ENCODE data around the gene CLEC16A.

Gene CLEC16A

DNA sequence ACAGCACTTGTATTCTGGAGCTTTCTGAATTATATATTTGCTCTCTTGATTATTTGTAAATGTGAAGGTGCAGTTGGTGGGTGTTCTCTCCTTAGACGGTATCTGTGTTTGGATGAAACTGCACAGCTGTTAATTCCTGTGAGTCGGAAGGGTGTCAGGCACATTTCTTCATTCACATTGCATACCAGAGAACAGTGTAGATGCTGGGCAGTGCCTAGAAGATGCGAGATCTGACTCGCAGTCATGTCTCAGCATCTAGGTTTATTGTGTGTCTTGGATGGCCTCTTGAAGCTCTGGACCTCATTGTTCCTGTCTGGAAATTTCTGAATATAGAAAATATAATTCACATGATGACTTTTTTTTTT is 61.2 kb downstream of the CLEC16A start:
- peak; percentile 41 for DNase-seq (ENCODE audit: low spot score)
- H3K27ac ChIP-seq: peak overlapping the region; percentile 78
- CTCF ChIA-PET: interaction anchor here (0.7 kb wide), 1 partner anchor 30 kb away, joined by 4 read pairs; no protein-coding TSS in a partner anchor
- POLR2A ChIA-PET (ENCODE audit: low non-redundant PET): no interaction called here
- TF ChIP-seq CTCF (conservative IDR thresholded peaks at IDR 0.05; ENCODE audit: low read depth): no peak

GRCh38 chr16:11006656-11007055 is 62.3 kb downstream of the CLEC16A start:
- no peak for TF ChIP-seq CTCF (conservative IDR thresholded peaks at IDR 0.05; ENCODE audit: low read depth)
- POLR2A ChIA-PET (ENCODE audit: low non-redundant PET): no interaction called here
- CTCF ChIA-PET: interaction anchor here (0.6 kb wide), 1 partner anchor 966 kb away, joined by 3 read pairs; no protein-coding TSS in a partner anchor
- DNase-seq (ENCODE audit: low spot score): no peak
- no peak overlapping the region for H3K27ac ChIP-seq

GRCh38 chr16:11007714-11008280 is 63.4 kb downstream of the CLEC16A start:
- TF ChIP-seq CTCF (conservative IDR thresholded peaks at IDR 0.05; ENCODE audit: low read depth): no peak
- no peak for DNase-seq (ENCODE audit: low spot score)
- H3K27ac ChIP-seq: no peak overlapping the region
- ChIA-PET CTCF (no interaction called here), POLR2A (ENCODE audit: low non-redundant PET) (no interaction called here)

DNA sequence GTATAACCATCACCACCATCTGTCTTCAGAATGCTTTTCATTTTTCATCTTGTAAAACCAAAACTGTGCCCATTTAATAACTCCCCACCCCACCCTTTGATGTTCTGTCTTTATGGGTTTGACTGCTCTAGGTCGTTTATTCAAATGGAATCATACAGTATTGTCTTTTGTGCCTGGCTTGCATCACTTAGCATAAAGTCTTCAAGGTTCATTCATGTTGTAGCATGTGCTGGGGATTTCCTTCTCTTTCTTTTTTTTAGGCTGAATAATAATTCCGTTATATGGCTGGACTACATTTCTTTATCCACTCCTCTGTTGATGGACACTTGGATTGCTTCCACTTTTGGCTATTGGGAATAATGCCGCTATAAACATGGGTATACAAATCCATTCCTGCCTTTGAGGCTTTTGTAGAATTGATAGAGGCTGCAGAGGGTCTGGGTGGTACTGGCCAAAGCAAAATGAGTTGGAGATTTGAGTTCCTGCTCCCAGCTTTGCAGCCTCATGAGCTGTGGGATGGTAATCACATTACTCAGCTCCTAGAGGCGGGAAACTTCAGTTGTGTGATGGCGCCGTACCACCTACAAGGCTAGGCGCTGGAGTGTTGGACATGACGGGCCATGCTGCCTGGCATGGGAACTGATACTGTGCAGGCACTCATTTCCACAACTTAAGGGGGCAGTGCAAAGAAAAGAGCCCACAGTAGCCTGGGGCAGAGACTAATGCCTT is 64.8 kb downstream of the CLEC16A start:
- ChIA-PET POLR2A (ENCODE audit: low non-redundant PET) (no interaction called here), CTCF (interaction anchor here (0.6 kb wide), 1 partner anchor 40 kb away, joined by 4 read pairs; no protein-coding TSS in a partner anchor)
- H3K27ac ChIP-seq: peak overlapping the region; percentile 74
- TF ChIP-seq CTCF (conservative IDR thresholded peaks at IDR 0.05; ENCODE audit: low read depth): no peak
- no peak for DNase-seq (ENCODE audit: low spot score)

DNA sequence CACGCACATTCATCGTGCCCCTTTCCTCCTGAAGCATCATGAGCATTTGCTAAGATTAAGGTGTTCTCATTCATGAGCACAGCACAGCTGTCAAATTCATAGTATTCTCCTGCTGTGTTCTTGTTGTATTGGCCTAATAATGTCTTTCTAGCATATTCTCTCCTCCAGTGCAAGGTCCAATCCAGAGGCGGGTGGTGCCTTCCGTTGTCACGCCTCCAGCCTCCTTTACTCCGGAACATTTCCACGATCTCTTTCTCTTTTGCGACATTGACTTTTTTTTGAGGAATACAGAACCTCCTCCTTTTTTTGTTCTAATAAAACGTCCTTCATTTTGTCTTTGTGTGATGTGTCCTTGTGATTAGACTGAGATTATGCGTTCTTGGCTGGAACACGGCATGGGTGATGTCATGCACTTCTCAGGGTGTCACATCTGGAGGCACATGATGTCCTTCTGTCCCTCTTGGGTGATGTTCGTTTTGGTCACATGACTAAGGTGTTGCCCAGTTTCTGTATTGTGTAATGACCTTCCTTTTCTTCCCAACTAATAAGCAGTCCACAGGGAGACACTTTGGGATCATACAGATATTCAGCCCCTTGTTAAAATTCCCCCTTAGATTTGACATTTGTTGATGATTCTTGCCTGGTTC is 66.3 kb downstream of the CLEC16A start:
- H3K27ac ChIP-seq: no peak overlapping the region
- CTCF ChIA-PET: no interaction called here
- no peak for TF ChIP-seq CTCF (conservative IDR thresholded peaks at IDR 0.05; ENCODE audit: low read depth)
- POLR2A ChIA-PET (ENCODE audit: low non-redundant PET): interaction anchor here (0.5 kb wide), 1 partner anchor 242 kb away, joined by 3 read pairs; no protein-coding TSS in a partner anchor
- DNase-seq (ENCODE audit: low spot score): no peak

DNA sequence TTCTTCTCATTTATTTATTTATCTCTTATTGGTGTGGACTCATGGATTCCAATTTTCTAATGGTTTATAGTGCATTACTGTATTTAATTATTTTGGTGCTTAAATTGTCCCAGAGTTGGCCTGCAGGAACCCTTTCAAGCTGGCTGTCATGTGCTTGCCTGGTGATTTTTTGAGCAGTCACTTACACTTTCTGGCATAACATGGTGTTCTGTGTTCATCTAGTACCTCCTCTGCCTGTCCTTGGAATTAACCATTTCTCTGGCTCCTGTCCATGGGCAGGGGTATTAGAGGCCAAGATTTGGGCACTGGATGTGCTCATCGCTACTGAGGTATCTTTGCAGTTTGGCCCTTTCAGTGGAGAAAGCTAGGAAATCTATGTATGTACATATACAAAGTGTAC is 67.0 kb downstream of the CLEC16A start:
- no peak for DNase-seq (ENCODE audit: low spot score)
- no peak overlapping the region for H3K27ac ChIP-seq
- no peak for TF ChIP-seq CTCF (conservative IDR thresholded peaks at IDR 0.05; ENCODE audit: low read depth)
- ChIA-PET POLR2A (ENCODE audit: low non-redundant PET) (interaction anchor here (0.5 kb wide), 1 partner anchor 241 kb away, joined by 3 read pairs; no protein-coding TSS in a partner anchor), CTCF (no interaction called here)

All from RWPE1 (cell line).